Measurements from ENCODE around the gene TMBIM1. TPM values are rescaled to one million over a fixed set of nuclear protein-coding genes. Genes with fewer than 3 reads are reported as not detected.
A peak's percentile ranks its signal among the peaks of the same experiment; 100 is the strongest.
"Not testable (repeated sequence)": the region's sequence is repeated elsewhere in the genome, so short reads cannot be mapped to it uniquely, and the experiment has no call there.

TMBIM1 gene
- total RNA-seq, 5 donors from 2014 or later (not counting 1 experiment from before 2014, with no cell fraction given), result 78.8 to 166 (median 144) TPM

- H3K27me3 ChIP-seq (replicated peaks in 1 of 2; ENCODE audit: control insufficient read depth in 2 of 2, extremely low read depth in 1 of 2, insufficient read depth in 2 of 2, low read length in 1 of 2), result peaks cover 0 to 12% of the 10 kb centered on the region in 2 experiments
- ATAC-seq (replicated peaks in 1 of 4), result no peak
- no peak overlapping the region for H3K4me3 Mint-ChIP-seq
- no peaks in the 10 kb centered on the region for H3K36me3 ChIP-seq (ENCODE audit: control insufficient read depth in 2 of 2, extremely low read depth in 1 of 2, insufficient read depth in 1 of 2, low read length in 1 of 2)
- peaks cover 31 to 50% of the 10 kb centered on the region in 2 experiments for H3K4me1 ChIP-seq (ENCODE audit: control insufficient read depth in 1 of 2, extremely low read depth in 1 of 2, insufficient read depth in 2 of 2, low read length in 2 of 2)
- ChIA-PET CTCF (no interaction called here), POLR2A (interaction anchor here in 1 of 2 donors (0.6 kb wide), 1 partner anchor 26 kb away, joined by 9 read pairs; no protein-coding TSS in a partner anchor)
- DNase-seq, result no peak
- no peak overlapping the region for H3K4me3 ChIP-seq (ENCODE audit: control insufficient read depth in 1 of 2, extremely low read depth in 1 of 2, low read length in 1 of 2)
- H3K27me3 Mint-ChIP-seq, result peaks cover 0 to 8% of the 10 kb centered on the region in 2 donors
- no peaks in the 10 kb centered on the region for H3K9me3 ChIP-seq
- H3K36me3 Mint-ChIP-seq, result no peaks in the 10 kb centered on the region
- peaks cover 0 to 3% (median 0%) of the 10 kb centered on the region in 3 donors for H3K9me3 Mint-ChIP-seq
- H3K4me1 Mint-ChIP-seq, result peaks cover 63 to 78% (median 68%) of the 10 kb centered on the region in 3 donors
- WGBS (ENCODE audit: insufficient coverage), result 20% methylated on average over 2 of the region's 6 CpGs
- H3K27ac Mint-ChIP-seq, result peak overlapping the region; percentile 20 to 28
- no peak overlapping the region for H3K27ac ChIP-seq (ENCODE audit: low read length)
These were observed 27.6 kb upstream of the TMBIM1 start for GRCh38 chr2:218319813-218320365.

GRCh38 chr2:218318241-218318640, 25.9 kb upstream of the TMBIM1 start:
- no peaks in the 10 kb centered on the region for H3K36me3 ChIP-seq (ENCODE audit: control insufficient read depth in 2 of 2, extremely low read depth in 1 of 2, insufficient read depth in 1 of 2, low read length in 1 of 2)
- no peak overlapping the region for H3K4me3 ChIP-seq (ENCODE audit: control insufficient read depth in 1 of 2, extremely low read depth in 1 of 2, low read length in 1 of 2)
- Mint-ChIP-seq H3K27ac (peak overlapping the region; percentile 95 to 99), H3K4me1 (peaks cover 54 to 68% (median 56%) of the 10 kb centered on the region in 3 donors), H3K27me3 (no peaks in the 10 kb centered on the region), H3K9me3 (peaks cover 0 to 3% (median 0%) of the 10 kb centered on the region in 3 donors), H3K36me3 (no peaks in the 10 kb centered on the region), H3K4me3 (peak overlapping the region in 1 of 3 donors; percentile 70)
- ChIA-PET CTCF (interaction anchor here in 1 of 2 donors (1.2 kb wide), 1 partner anchor 28 kb away, joined by 3 read pairs; no protein-coding TSS in a partner anchor), POLR2A (interaction anchor here in 1 of 2 donors (0.6 kb wide), 1 partner anchor 78 kb away, joined by 3 read pairs; no protein-coding TSS in a partner anchor)
- 58% methylated on average over 4 of the region's 7 CpGs for WGBS (ENCODE audit: insufficient coverage)
- ATAC-seq (replicated peaks in 1 of 4) (no peak), DNase-seq (no peak)
- H3K9me3 ChIP-seq, result no peaks in the 10 kb centered on the region
- H3K27ac ChIP-seq (ENCODE audit: low read length), result no peak overlapping the region
- peaks cover 22 to 39% of the 10 kb centered on the region in 2 experiments for H3K4me1 ChIP-seq (ENCODE audit: control insufficient read depth in 1 of 2, extremely low read depth in 1 of 2, insufficient read depth in 2 of 2, low read length in 2 of 2)
- H3K27me3 ChIP-seq (replicated peaks in 1 of 2; ENCODE audit: control insufficient read depth in 2 of 2, extremely low read depth in 1 of 2, insufficient read depth in 2 of 2, low read length in 1 of 2), result peaks cover 0 to 3% of the 10 kb centered on the region in 2 experiments

- Histone ChIP-seq H3K9me3 (no peaks in the 10 kb centered on the region), H3K4me3 (ENCODE audit: control insufficient read depth in 1 of 2, extremely low read depth in 1 of 2, low read length in 1 of 2) (no peak overlapping the region), H3K36me3 (ENCODE audit: control insufficient read depth in 2 of 2, extremely low read depth in 1 of 2, insufficient read depth in 1 of 2, low read length in 1 of 2) (no peaks in the 10 kb centered on the region), H3K27ac (ENCODE audit: low read length) (no peak overlapping the region), H3K27me3 (replicated peaks in 1 of 2; ENCODE audit: control insufficient read depth in 2 of 2, extremely low read depth in 1 of 2, insufficient read depth in 2 of 2, low read length in 1 of 2) (peaks cover 0 to 3% of the 10 kb centered on the region in 2 experiments), H3K4me1 (ENCODE audit: control insufficient read depth in 1 of 2, extremely low read depth in 1 of 2, insufficient read depth in 2 of 2, low read length in 2 of 2) (peaks cover 22 to 39% of the 10 kb centered on the region in 2 experiments)
- DNase-seq, result no peak
- Mint-ChIP-seq H3K4me1 (peaks cover 54 to 67% (median 56%) of the 10 kb centered on the region in 3 donors), H3K4me3 (peak overlapping the region in 2 of 3 donors; percentile 70 to 80), H3K27me3 (no peaks in the 10 kb centered on the region), H3K27ac (peak overlapping the region; percentile 95 to 99), H3K36me3 (no peaks in the 10 kb centered on the region), H3K9me3 (peaks cover 0 to 3% (median 0%) of the 10 kb centered on the region in 3 donors)
- ChIA-PET CTCF (interaction anchor here (1.1 to 1.2 kb wide), 2 partner anchors 27 to 39 kb away, joined by 3 to 6 read pairs; partner anchors contain the start of gene CATIP (in 1 of the 2)), POLR2A (interaction anchor here in 1 of 2 donors (0.6 kb wide), 1 partner anchor 78 kb away, joined by 3 read pairs; no protein-coding TSS in a partner anchor)
- no peak for ATAC-seq (replicated peaks in 1 of 4)
- 70% methylated on average over 2 of the region's 4 CpGs for WGBS (ENCODE audit: insufficient coverage)
These were observed 25.5 kb upstream of the TMBIM1 start for GRCh38 chr2:218317835-218318234.

DNA sequence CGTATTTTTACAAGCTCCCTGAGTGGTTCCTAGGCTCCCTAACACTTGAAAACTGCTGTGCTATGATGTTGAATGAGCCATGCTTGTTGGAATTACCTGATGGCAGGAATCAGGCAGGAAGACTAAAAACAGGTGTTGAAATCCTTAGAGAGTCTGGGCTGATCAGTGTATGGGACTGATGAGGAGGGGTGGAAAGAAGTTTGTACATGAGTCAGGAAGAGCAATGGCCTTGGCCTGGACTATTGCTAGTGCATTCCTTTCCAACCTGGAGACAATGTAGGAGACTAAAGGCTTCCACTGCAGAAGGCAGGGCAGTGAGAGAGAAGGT, 25.0 kb upstream of the TMBIM1 start:
- 100% methylated on average over 1 of the region's 1 CpG for WGBS (ENCODE audit: insufficient coverage)
- Mint-ChIP-seq H3K4me1 (peaks cover 49 to 61% (median 52%) of the 10 kb centered on the region in 3 donors), H3K27ac (peak overlapping the region; percentile 95 to 99), H3K27me3 (no peaks in the 10 kb centered on the region), H3K36me3 (no peaks in the 10 kb centered on the region), H3K4me3 (peak overlapping the region in 2 of 3 donors; percentile 70 to 80), H3K9me3 (peaks cover 0 to 3% (median 0%) of the 10 kb centered on the region in 3 donors)
- DNase-seq, result no peak
- ATAC-seq (replicated peaks in 1 of 4), result no peak
- Histone ChIP-seq H3K4me1 (ENCODE audit: control insufficient read depth in 1 of 2, extremely low read depth in 1 of 2, insufficient read depth in 2 of 2, low read length in 2 of 2) (peaks cover 22 to 33% of the 10 kb centered on the region in 2 experiments), H3K4me3 (ENCODE audit: control insufficient read depth in 1 of 2, extremely low read depth in 1 of 2, low read length in 1 of 2) (peak overlapping the region in 1 of 2 donors; percentile 34), H3K36me3 (ENCODE audit: control insufficient read depth in 2 of 2, extremely low read depth in 1 of 2, insufficient read depth in 1 of 2, low read length in 1 of 2) (no peaks in the 10 kb centered on the region), H3K27ac (ENCODE audit: low read length) (peak overlapping the region; percentile 76), H3K9me3 (no peaks in the 10 kb centered on the region), H3K27me3 (replicated peaks in 1 of 2; ENCODE audit: control insufficient read depth in 2 of 2, extremely low read depth in 1 of 2, insufficient read depth in 2 of 2, low read length in 1 of 2) (no peaks in the 10 kb centered on the region)
- ChIA-PET POLR2A (no interaction called here), CTCF (interaction anchor here (0.6 to 1.2 kb wide), 3 partner anchors 27 to 80 kb away, joined by 3 to 6 read pairs (median 4); partner anchors contain the start of gene CATIP (in 1 of the 2))

DNA sequence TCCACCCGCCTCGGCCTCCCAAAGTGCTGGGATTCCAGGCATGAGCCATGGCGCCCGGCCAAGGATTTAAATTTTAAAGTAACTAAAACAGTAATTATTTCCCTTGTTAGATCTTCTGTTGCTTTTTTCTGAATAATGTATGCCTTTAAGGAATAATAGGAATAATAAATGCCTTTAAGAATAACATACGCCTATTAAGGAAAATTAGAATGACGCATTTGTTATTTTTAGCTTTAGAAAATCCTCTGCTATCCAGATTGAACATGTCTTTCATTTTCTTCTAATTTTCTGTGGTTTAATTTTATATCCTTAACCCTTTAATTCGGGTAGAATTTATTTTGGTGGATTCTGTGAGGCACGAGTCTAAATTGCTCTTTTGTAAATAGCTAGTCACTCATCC, 23.1 kb upstream of the TMBIM1 start:
- H3K9me3 Mint-ChIP-seq, result peaks cover 0 to 3% (median 0%) of the 10 kb centered on the region in 3 donors
- DNase-seq, result no peak
- Histone ChIP-seq H3K4me3 (ENCODE audit: control insufficient read depth in 1 of 2, extremely low read depth in 1 of 2, low read length in 1 of 2) (no peak overlapping the region), H3K36me3 (ENCODE audit: control insufficient read depth in 2 of 2, extremely low read depth in 1 of 2, insufficient read depth in 1 of 2, low read length in 1 of 2) (no peaks in the 10 kb centered on the region), H3K27me3 (replicated peaks in 1 of 2; ENCODE audit: control insufficient read depth in 2 of 2, extremely low read depth in 1 of 2, insufficient read depth in 2 of 2, low read length in 1 of 2) (no peaks in the 10 kb centered on the region), H3K4me1 (ENCODE audit: control insufficient read depth in 1 of 2, extremely low read depth in 1 of 2, insufficient read depth in 2 of 2, low read length in 2 of 2) (peaks cover 22 to 26% of the 10 kb centered on the region in 2 experiments), H3K27ac (ENCODE audit: low read length) (peak overlapping the region; percentile 35), H3K9me3 (no peaks in the 10 kb centered on the region)
- peak overlapping the region; percentile 95 to 99 for H3K27ac Mint-ChIP-seq
- CTCF ChIA-PET, result interaction anchor here in 1 of 2 donors (0.5 to 1.3 kb wide), 3 partner anchors 25 to 356 kb away, joined by 3 to 5 read pairs (median 3); no protein-coding TSS in a partner anchor
- H3K36me3 Mint-ChIP-seq, result no peaks in the 10 kb centered on the region
- POLR2A ChIA-PET, result interaction anchor here in 1 of 2 donors (0.6 kb wide), 1 partner anchor 85 kb away, joined by 5 read pairs; no protein-coding TSS in a partner anchor
- no CpG with 5 or more reads among the region's 8 CpGs for WGBS (ENCODE audit: insufficient coverage)
- peaks cover 37 to 47% (median 42%) of the 10 kb centered on the region in 3 donors for H3K4me1 Mint-ChIP-seq
- H3K27me3 Mint-ChIP-seq, result no peaks in the 10 kb centered on the region
- ATAC-seq (replicated peaks in 1 of 4), result no peak
- peak overlapping the region in 1 of 3 donors; percentile 70 for H3K4me3 Mint-ChIP-seq

- H3K27me3 Mint-ChIP-seq; H3K9me3 Mint-ChIP-seq; H3K4me3 ChIP-seq (ENCODE audit: control insufficient read depth in 1 of 2, extremely low read depth in 1 of 2, low read length in 1 of 2); ATAC-seq (replicated peaks in 1 of 4); H3K27me3 ChIP-seq (replicated peaks in 1 of 2; ENCODE audit: control insufficient read depth in 2 of 2, extremely low read depth in 1 of 2, insufficient read depth in 2 of 2, low read length in 1 of 2); H3K36me3 ChIP-seq (ENCODE audit: control insufficient read depth in 2 of 2, extremely low read depth in 1 of 2, insufficient read depth in 1 of 2, low read length in 1 of 2); POLR2A ChIA-PET; H3K36me3 Mint-ChIP-seq; H3K9me3 ChIP-seq; H3K4me3 Mint-ChIP-seq; DNase-seq; H3K27ac ChIP-seq (ENCODE audit: low read length): not testable (repeated sequence)
- H3K4me1 Mint-ChIP-seq, result peaks cover 31 to 41% (median 36%) of the 10 kb centered on the region in 3 donors
- CTCF ChIA-PET, result interaction anchor here (0.7 to 1.3 kb wide), 2 partner anchors 25 to 1914 kb away, joined by 3 to 4 read pairs; no protein-coding TSS in a partner anchor
- WGBS (ENCODE audit: insufficient coverage), result 93% methylated on average over 2 of the region's 4 CpGs
- peak overlapping the region; percentile 16 to 76 for H3K27ac Mint-ChIP-seq
- peaks cover 22 to 26% of the 10 kb centered on the region in 2 experiments for H3K4me1 ChIP-seq (ENCODE audit: control insufficient read depth in 1 of 2, extremely low read depth in 1 of 2, insufficient read depth in 2 of 2, low read length in 2 of 2)
These were observed 22.5 kb upstream of the TMBIM1 start for GRCh38 chr2:218314764-218315163.
